RWPE2 (cell line): ENCODE data around the gene CHRD.

ENCODE experiments used
- ATAC-seq: fragments of 200-7000 bp; cut with Tn5 transposase; 3 replicates; pipeline ENCODE4 v1.9.1; 2021; ENCODE audit warnings: low read depth
- DNase-seq: peaks from one replicate; pipeline ENCODE4 v3.0.0-alpha.2; 2020; ENCODE audit warnings: low spot score
- H3K27ac ChIP-seq: fragments of 450-650 bp; 2 replicates; pipeline ENCODE4 v1.5.1; 2017; ENCODE audit warnings: mild to moderate bottlenecking; ENCODE audit not compliant: poor library complexity, severe bottlenecking
- H3K27me3 ChIP-seq: fragments of 250-450 bp; sonication (Bioruptor Pico); 2 replicates; pipeline ENCODE4 v1.5.1; 2021; ENCODE audit warnings: mild to moderate bottlenecking, moderate library complexity; ENCODE audit not compliant: insufficient read depth, poor library complexity, severe bottlenecking
- H3K36me3 ChIP-seq: fragments of 250-450 bp; sonication (Bioruptor Pico); 2 replicates; pipeline ENCODE4 v1.5.1; 2020; ENCODE audit warnings: low read depth, mild to moderate bottlenecking, moderate library complexity
- H3K4me1 ChIP-seq: fragments of 250-450 bp; sonication (Bioruptor Pico); 2 replicates; pipeline ENCODE4 v1.5.1; 2021; ENCODE audit warnings: mild to moderate bottlenecking, moderate library complexity; ENCODE audit not compliant: insufficient read depth, poor library complexity, severe bottlenecking
- H3K4me3 ChIP-seq: fragments of 250-450 bp; sonication (Bioruptor Pico); 2 replicates; pipeline ENCODE4 v1.5.1; 2021; ENCODE audit warnings: mild to moderate bottlenecking, moderate library complexity; ENCODE audit not compliant: severe bottlenecking
- H3K9me3 ChIP-seq: fragments of 250-450 bp; sonication (Bioruptor Pico); 2 replicates; pipeline ENCODE4 v1.5.1; 2021; ENCODE audit warnings: mild to moderate bottlenecking, moderate library complexity; ENCODE audit not compliant: severe bottlenecking
- TF ChIP-seq, protein P1 (sequence below): fragments of 450-650 bp; IDR thresholded peaks from one replicate; pipeline ENCODE4 v1.5.1; 2017; ENCODE audit warnings: mild to moderate bottlenecking, moderate library complexity; ENCODE audit not compliant: poor library complexity, severe bottlenecking

Gene CHRD

DNA sequence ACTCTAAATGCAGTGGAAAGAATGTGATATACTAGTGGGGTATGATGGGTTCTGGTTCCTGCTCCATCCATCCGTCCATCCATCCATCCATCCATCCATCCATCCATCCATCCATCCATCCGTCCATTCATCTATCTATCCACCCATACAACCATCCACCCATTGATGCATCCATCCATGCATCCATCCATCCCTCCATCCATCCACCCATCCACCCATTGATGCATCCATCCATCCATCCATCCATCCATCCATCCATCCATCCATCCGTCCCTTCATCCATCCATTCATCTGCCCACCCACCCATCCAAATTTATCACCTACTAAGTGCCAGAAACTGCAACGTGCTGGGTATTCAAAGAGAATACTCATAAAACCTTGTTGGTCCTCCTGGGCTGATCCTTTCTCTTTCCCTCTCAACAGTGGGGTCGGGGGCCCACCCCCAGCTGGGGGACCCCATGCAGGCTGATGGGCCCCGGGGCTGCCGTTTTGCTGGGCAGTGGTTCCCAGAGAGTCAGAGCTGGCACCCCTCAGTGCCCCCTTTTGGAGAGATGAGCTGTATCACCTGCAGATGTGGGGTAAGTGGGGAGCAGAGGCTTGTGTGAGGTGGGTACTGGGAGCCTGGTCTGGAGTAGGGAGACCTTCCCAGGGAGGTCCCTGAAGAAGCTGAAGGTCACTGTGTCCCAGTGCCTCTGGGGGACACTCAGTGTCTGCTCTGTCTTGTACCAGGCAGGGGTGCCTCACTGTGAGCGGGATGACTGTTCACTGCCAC lies 8.5 kb downstream of the CHRD start:
- H3K27ac ChIP-seq: no peak overlapping the region
- H3K4me3 ChIP-seq: no peak overlapping the region
- H3K9me3 ChIP-seq: no peaks in the 10 kb centered on the region
- no peak for ATAC-seq
- no peaks in the 10 kb centered on the region for H3K27me3 ChIP-seq
- TF ChIP-seq, protein P1, sequence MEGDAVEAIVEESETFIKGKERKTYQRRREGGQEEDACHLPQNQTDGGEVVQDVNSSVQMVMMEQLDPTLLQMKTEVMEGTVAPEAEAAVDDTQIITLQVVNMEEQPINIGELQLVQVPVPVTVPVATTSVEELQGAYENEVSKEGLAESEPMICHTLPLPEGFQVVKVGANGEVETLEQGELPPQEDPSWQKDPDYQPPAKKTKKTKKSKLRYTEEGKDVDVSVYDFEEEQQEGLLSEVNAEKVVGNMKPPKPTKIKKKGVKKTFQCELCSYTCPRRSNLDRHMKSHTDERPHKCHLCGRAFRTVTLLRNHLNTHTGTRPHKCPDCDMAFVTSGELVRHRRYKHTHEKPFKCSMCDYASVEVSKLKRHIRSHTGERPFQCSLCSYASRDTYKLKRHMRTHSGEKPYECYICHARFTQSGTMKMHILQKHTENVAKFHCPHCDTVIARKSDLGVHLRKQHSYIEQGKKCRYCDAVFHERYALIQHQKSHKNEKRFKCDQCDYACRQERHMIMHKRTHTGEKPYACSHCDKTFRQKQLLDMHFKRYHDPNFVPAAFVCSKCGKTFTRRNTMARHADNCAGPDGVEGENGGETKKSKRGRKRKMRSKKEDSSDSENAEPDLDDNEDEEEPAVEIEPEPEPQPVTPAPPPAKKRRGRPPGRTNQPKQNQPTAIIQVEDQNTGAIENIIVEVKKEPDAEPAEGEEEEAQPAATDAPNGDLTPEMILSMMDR: no peak
- H3K4me1 ChIP-seq: no peaks in the 10 kb centered on the region
- no peak for DNase-seq
- no peaks in the 10 kb centered on the region for H3K36me3 ChIP-seq

- no peak overlapping the region for H3K27ac ChIP-seq
- no peak for ATAC-seq
- H3K4me3 ChIP-seq: no peak overlapping the region
- no peaks in the 10 kb centered on the region for H3K4me1 ChIP-seq
- H3K36me3 ChIP-seq: no peaks in the 10 kb centered on the region
- H3K27me3 ChIP-seq: no peaks in the 10 kb centered on the region
- no peaks in the 10 kb centered on the region for H3K9me3 ChIP-seq
- TF ChIP-seq, protein P1: no peak
- DNase-seq: no peak
Measured at GRCh38 chr3:184388936-184389230, 9.0 kb downstream of the CHRD start.

DNA sequence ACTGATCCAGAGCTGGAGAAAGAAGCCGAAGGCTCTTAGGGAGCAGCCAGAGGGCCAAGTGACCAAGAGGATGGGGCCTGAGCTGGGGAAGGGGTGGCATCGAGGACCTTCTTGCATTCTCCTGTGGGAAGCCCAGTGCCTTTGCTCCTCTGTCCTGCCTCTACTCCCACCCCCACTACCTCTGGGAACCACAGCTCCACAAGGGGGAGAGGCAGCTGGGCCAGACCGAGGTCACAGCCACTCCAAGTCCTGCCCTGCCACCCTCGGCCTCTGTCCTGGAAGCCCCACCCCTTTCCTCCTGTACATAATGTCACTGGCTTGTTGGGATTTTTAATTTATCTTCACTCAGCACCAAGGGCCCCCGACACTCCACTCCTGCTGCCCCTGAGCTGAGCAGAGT lies 9.5 kb downstream of the CHRD start:
- DNase-seq (no peak), ATAC-seq (no peak)
- H3K27ac ChIP-seq: no peak overlapping the region
- H3K36me3 ChIP-seq: no peaks in the 10 kb centered on the region
- no peaks in the 10 kb centered on the region for H3K9me3 ChIP-seq
- TF ChIP-seq, protein P1: no peak
- H3K4me3 ChIP-seq: no peak overlapping the region
- H3K4me1 ChIP-seq: no peaks in the 10 kb centered on the region
- no peaks in the 10 kb centered on the region for H3K27me3 ChIP-seq

GRCh38 chr3:184389935-184390528 lies 10.2 kb downstream of the CHRD start:
- Histone ChIP-seq H3K36me3 (no peaks in the 10 kb centered on the region), H3K4me3 (no peak overlapping the region), H3K27me3 (no peaks in the 10 kb centered on the region), H3K9me3 (no peaks in the 10 kb centered on the region), H3K27ac (no peak overlapping the region), H3K4me1 (no peaks in the 10 kb centered on the region)
- TF ChIP-seq, protein P1: no peak
- ATAC-seq (no peak), DNase-seq (no peak)

DNA sequence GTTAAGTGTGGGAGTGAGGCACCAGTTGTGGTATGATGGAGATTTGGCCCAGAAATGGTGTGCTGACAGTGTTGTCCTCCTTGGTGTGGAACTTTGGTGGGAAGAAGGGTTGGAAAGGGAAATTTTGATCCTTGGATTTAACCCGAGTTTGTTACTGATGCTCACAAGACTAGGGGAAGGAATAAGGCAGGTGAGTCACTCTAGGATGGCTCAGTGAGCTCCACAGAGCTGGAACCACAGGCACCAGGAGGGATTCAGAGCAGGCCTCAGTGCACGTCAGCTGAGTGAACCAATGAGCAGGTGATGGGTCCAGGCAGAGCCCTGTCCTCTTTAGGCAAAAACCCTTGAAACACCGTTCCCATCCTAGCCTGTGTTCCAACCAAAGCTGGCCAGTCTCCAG lies 11.4 kb downstream of the CHRD start:
- Histone ChIP-seq H3K4me1 (no peaks in the 10 kb centered on the region), H3K36me3 (no peaks in the 10 kb centered on the region), H3K27ac (no peak overlapping the region), H3K9me3 (no peaks in the 10 kb centered on the region), H3K27me3 (no peaks in the 10 kb centered on the region), H3K4me3 (no peak overlapping the region)
- TF ChIP-seq, protein P1: no peak
- DNase-seq: no peak
- no peak for ATAC-seq
